ENCODE data around the gene PDK2.

PDK2 gene

GRCh38 chr17:50141026-50141744 is 46.0 kb downstream of the PDK2 start:
- DNase-seq (ENCODE audit: low read depth), result no peak
- H3K4me3 ChIP-seq (ENCODE audit: low read depth, low read length), result no peak overlapping the region
- TF ChIP-seq CTCF (IDR thresholded peaks at IDR 0.05; ENCODE audit: control insufficient read depth, extremely low read depth, insufficient read depth), result no peak

GRCh38 chr17:50141745-50142110 is 46.6 kb downstream of the PDK2 start:
- no peak for DNase-seq (ENCODE audit: low read depth)
- H3K4me3 ChIP-seq (ENCODE audit: low read depth, low read length), result no peak overlapping the region
- TF ChIP-seq CTCF (IDR thresholded peaks at IDR 0.05; ENCODE audit: control insufficient read depth, extremely low read depth, insufficient read depth), result no peak

GRCh38 chr17:50143461-50144176 is 48.5 kb downstream of the PDK2 start:
- no peak for TF ChIP-seq CTCF (IDR thresholded peaks at IDR 0.05; ENCODE audit: control insufficient read depth, extremely low read depth, insufficient read depth)
- no peak for DNase-seq (ENCODE audit: low read depth)
- H3K4me3 ChIP-seq (ENCODE audit: low read depth, low read length), result no peak overlapping the region

- no peak for DNase-seq (ENCODE audit: low read depth)
- no peak overlapping the region for H3K4me3 ChIP-seq (ENCODE audit: low read depth, low read length)
- no peak for TF ChIP-seq CTCF (IDR thresholded peaks at IDR 0.05; ENCODE audit: control insufficient read depth, extremely low read depth, insufficient read depth)
Observed at GRCh38 chr17:50144355-50144754, 49.2 kb downstream of the PDK2 start.

GRCh38 chr17:50144845-50145531 is 49.8 kb downstream of the PDK2 start:
- H3K4me3 ChIP-seq (ENCODE audit: low read depth, low read length), result no peak overlapping the region
- TF ChIP-seq CTCF (IDR thresholded peaks at IDR 0.05; ENCODE audit: control insufficient read depth, extremely low read depth, insufficient read depth), result no peak
- DNase-seq (ENCODE audit: low read depth), result no peak

GRCh38 chr17:50145532-50146229 is 50.5 kb downstream of the PDK2 start:
- DNase-seq (ENCODE audit: low read depth), result no peak
- no peak overlapping the region for H3K4me3 ChIP-seq (ENCODE audit: low read depth, low read length)

More at GRCh38 chr17:50145532-50146229, 50.5 kb downstream of the PDK2 start:
- no peak for TF ChIP-seq CTCF (IDR thresholded peaks at IDR 0.05; ENCODE audit: control insufficient read depth, extremely low read depth, insufficient read depth)

Data from LNCaP clone FGC (cell line).